HG02970 (cell line): ENCODE data around the gene FBXO48.

Source experiments
- ATAC-seq: cut with Tn5 transposase; IDR thresholded peaks from one replicate; pipeline ENCODE4 v1.9.1; 2021; ENCODE audit warnings: mild to moderate bottlenecking, moderate library complexity, moderate number of reproducible peaks; ENCODE audit not compliant: unreplicated experiment, low FRiP score

The FBXO48 gene

GRCh38 chr2:68414876-68415275, 52.2 kb downstream of the FBXO48 start:
- ATAC-seq, result no peak

GRCh38 chr2:68414452-68414851, 52.6 kb downstream of the FBXO48 start:
- no peak for ATAC-seq

- ATAC-seq, result no peak
Measured at GRCh38 chr2:68413466-68413865, 53.6 kb downstream of the FBXO48 start.

- peak; percentile 32 for ATAC-seq
Measured at GRCh38 chr2:68412127-68412819, 54.8 kb downstream of the FBXO48 start.

- ATAC-seq, result peak; percentile 60
Measured at GRCh38 chr2:68411397-68412126, 55.5 kb downstream of the FBXO48 start.
